ENCODE data around the gene NCOA1.

- TF ChIP-seq FOXA1 (IDR thresholded peaks at IDR 0.05) (no peak), TAF1 (conservative IDR thresholded peaks at IDR 0.05) (no peak), CTCF (IDR thresholded peaks at IDR 0.05; ENCODE audit: low read depth, low read length, missing input control) (no peak), YY1 (IDR thresholded peaks at IDR 0.05) (no peak), ATF3 (IDR thresholded peaks at IDR 0.05) (no peak), RAD21 (IDR thresholded peaks at IDR 0.05) (no peak), JUND (IDR thresholded peaks at IDR 0.05) (no peak), MAX (IDR thresholded peaks at IDR 0.05) (no peak), SP1 (IDR thresholded peaks at IDR 0.05) (no peak), EGR1 (IDR thresholded peaks at IDR 0.05; ENCODE audit: low read depth in 2 of 2) (no peak), GABPA (IDR thresholded peaks at IDR 0.05 in 1 of 2, conservative IDR thresholded peaks at IDR 0.05 in 1 of 2) (no peak), HNF4A (conservative IDR thresholded peaks at IDR 0.05) (no peak), ZBTB33 (IDR thresholded peaks at IDR 0.05) (no peak)
- TF ChIP-seq, protein P1, sequence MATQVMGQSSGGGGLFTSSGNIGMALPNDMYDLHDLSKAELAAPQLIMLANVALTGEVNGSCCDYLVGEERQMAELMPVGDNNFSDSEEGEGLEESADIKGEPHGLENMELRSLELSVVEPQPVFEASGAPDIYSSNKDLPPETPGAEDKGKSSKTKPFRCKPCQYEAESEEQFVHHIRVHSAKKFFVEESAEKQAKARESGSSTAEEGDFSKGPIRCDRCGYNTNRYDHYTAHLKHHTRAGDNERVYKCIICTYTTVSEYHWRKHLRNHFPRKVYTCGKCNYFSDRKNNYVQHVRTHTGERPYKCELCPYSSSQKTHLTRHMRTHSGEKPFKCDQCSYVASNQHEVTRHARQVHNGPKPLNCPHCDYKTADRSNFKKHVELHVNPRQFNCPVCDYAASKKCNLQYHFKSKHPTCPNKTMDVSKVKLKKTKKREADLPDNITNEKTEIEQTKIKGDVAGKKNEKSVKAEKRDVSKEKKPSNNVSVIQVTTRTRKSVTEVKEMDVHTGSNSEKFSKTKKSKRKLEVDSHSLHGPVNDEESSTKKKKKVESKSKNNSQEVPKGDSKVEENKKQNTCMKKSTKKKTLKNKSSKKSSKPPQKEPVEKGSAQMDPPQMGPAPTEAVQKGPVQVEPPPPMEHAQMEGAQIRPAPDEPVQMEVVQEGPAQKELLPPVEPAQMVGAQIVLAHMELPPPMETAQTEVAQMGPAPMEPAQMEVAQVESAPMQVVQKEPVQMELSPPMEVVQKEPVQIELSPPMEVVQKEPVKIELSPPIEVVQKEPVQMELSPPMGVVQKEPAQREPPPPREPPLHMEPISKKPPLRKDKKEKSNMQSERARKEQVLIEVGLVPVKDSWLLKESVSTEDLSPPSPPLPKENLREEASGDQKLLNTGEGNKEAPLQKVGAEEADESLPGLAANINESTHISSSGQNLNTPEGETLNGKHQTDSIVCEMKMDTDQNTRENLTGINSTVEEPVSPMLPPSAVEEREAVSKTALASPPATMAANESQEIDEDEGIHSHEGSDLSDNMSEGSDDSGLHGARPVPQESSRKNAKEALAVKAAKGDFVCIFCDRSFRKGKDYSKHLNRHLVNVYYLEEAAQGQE (IDR thresholded peaks at IDR 0.05): no peak
These were observed 17.0 kb upstream of the NCOA1 start for GRCh38 chr2:24474053-24474452.

Data from liver (tissue), 3 donors.